GM12873 (cell line): Measurements from ENCODE around the gene LVRN.

Experiments
- CTCF ChIP-seq: IDR thresholded peaks from 2 replicates; pipeline ENCODE4 v1.5.1; 2012; ENCODE audit warnings: low read depth, mild to moderate bottlenecking, moderate library complexity, low read length, control low read depth; ENCODE audit not compliant: insufficient read depth; ENCODE audit errors: missing control alignments

Gene LVRN

GRCh38 chr5:115977096-115977495, 14.8 kb downstream of the LVRN start:
- no peak for TF ChIP-seq CTCF

- no peak for TF ChIP-seq CTCF
Measured at GRCh38 chr5:115977988-115978387, 15.7 kb downstream of the LVRN start.

DNA sequence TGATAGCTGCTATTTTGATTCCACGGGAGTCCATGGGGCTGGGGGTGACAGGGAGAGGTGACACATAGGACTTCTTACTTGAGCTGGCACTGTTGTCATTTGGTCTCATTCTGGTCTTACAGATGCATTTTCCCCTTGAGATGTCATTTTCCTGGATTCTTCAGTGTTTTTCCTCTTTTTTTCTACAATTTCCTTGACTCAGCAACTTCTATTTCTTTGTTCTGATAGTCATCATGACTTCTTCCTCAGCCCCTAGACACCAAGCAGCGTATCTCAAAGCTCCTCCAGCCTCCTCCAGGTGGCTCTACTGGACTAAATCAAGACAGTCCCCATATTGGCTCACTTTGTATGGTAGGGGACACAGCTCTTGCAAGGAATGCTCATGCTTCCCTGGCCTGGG, 16.5 kb downstream of the LVRN start:
- no peak for TF ChIP-seq CTCF

GRCh38 chr5:115979201-115980041, 17.1 kb downstream of the LVRN start:
- TF ChIP-seq CTCF = no peak

DNA sequence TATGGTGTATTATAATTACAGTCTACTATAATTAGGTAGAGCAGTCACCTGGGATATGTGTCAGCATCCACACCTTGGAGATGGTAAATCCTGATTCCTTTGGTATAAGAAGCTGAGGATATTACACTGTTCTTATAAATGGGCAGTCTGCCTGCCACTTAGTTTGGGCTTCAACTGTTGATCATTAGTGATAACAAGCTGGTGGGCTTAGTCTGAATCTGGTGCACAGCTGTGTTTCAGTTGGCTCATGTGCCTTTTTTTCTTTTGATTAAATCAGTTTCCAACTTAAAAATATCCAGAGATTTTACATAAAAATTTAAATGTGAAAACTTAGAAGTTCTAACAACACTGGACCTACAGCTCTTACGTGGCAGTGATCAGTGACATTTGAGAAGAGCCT, 21.2 kb downstream of the LVRN start:
- TF ChIP-seq CTCF = no peak

DNA sequence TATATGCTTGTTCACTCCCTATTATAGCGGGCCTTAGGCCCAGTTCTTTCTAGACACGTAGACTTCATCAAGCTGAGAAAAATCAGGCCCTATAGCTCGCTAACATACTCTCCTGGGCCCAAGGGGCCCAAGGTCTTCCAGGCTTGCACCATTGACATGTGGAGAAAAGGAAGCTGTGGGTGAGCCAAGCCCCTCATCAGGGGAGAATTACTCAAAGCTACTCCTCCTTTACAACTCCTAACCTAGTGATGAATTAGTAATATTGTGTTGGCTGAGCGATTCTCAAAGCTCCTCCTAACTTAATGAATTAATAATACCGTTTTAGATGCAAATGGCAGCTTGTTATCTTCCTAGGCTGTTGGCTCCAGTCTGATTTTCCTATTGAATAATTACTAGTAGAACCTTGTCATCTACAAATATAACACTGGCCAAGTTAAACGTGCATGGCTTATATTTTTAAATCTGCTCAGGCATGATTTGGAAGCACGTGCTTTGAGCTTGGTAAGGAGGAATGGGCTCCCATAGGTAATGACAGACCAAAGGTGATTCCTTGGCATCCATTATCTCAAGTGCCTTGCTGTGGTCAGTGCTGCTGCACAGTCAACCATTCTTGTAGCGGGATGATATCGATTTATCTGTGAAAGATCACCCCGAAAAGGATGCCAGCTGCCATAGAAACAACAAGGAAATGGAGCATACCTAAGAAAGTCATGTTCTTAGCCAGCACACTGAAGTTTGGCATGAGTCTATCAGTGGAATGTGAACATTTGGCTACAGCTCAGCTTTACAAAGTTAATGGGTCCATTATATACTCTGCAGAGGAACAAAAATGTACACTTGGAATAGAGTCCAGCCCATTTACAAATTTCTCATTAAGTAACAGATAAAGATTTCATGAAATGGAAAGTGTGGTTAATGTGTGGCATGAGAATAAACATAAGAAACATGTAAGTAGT, 23.8 kb downstream of the LVRN start:
- TF ChIP-seq CTCF = no peak

- TF ChIP-seq CTCF = no peak
Measured at GRCh38 chr5:115988002-115988401, 25.7 kb downstream of the LVRN start.
